PC-9 (cell line): Measurements from ENCODE around the gene FAM43A. TPM values are rescaled to one million over a fixed set of nuclear protein-coding genes. Genes with fewer than 3 reads are reported as not detected.

Experiments
- BruUV-seq: library from RNA; stranded (reverse); fragments of 400-500 nt; replicated peaks from 2 replicates; lab custom pipeline; 2021; lab: Mats Ljungman, UMichigan
- CTCF ChIA-PET: fragments of 300-600 bp; sonication (Branson Sonifier 250); formaldehyde crosslinking; loops from one replicate; lab custom pipeline; 2022; ENCODE audit warnings: antibody characterized with exemption; lab: Charles Lee
- POLR2A ChIA-PET: fragments of 300-600 bp; sonication (Branson Sonifier 250); formaldehyde crosslinking; loops from one replicate; lab custom pipeline; 2022; ENCODE audit warnings: antibody characterized with exemption; ENCODE audit not compliant: unreplicated experiment; lab: Charles Lee
- DNase-seq, 2 experiments: peaks; one replicate each; pipeline versions ENCODE4 v3.0.0 to v3.0.0-alpha.2; 2015 to 2022; ENCODE audit warnings: mixed read lengths in 1 of 2
- H2AFZ ChIP-seq: fragments of 200-600 bp; sonication (generic); 2 replicates; pipeline ENCODE4 v1.8.1; 2017; ENCODE audit warnings: antibody characterized with exemption
- H3F3A ChIP-seq: fragments of 200-600 bp; sonication (generic); 2 replicates; pipeline ENCODE4 v1.8.1; 2017; ENCODE audit warnings: antibody characterized with exemption, mild to moderate bottlenecking, low read depth; ENCODE audit not compliant: insufficient read depth
- H3K27ac ChIP-seq: fragments of 200-600 bp; sonication (generic); 2 replicates; pipeline ENCODE4 v1.6.1; 2016; ENCODE audit warnings: mixed run types
- H3K27me3 ChIP-seq: fragments of 200-600 bp; sonication (generic); 2 replicates; pipeline ENCODE4 v1.6.1; 2016; ENCODE audit warnings: low read depth, mixed run types; ENCODE audit not compliant: insufficient read depth
- H3K36me3 ChIP-seq: fragments of 200-600 bp; sonication (generic); 2 replicates; pipeline ENCODE4 v1.6.1; 2016; ENCODE audit warnings: low read depth, mixed run types
- H3K4me1 ChIP-seq: fragments of 200-600 bp; sonication (generic); replicated peaks from 2 replicates; pipeline ENCODE4 v1.6.1; 2016; ENCODE audit warnings: mixed run types; ENCODE audit not compliant: insufficient read depth
- H3K4me2 ChIP-seq: fragments of 200-600 bp; sonication (generic); 2 replicates; pipeline ENCODE4 v1.6.1; 2017; ENCODE audit warnings: mixed run types
- H3K4me3 ChIP-seq: fragments of 200-600 bp; sonication (generic); 2 replicates; pipeline ENCODE4 v1.6.1; 2016; ENCODE audit warnings: mixed run types
- H3K79me2 ChIP-seq: fragments of 200-600 bp; sonication (generic); 2 replicates; pipeline ENCODE4 v1.6.1; 2017; ENCODE audit warnings: low read depth, mixed run types
- H3K9me2 ChIP-seq: fragments of 200-600 bp; sonication (generic); 2 replicates; pipeline ENCODE4 v1.8.1; 2017; ENCODE audit warnings: mild to moderate bottlenecking; ENCODE audit not compliant: insufficient read depth
- H3K9me3 ChIP-seq: fragments of 200-600 bp; sonication (generic); 2 replicates; pipeline ENCODE4 v1.8.1; 2016; ENCODE audit warnings: low read depth; ENCODE audit not compliant: insufficient read depth
- H4K20me1 ChIP-seq: fragments of 200-600 bp; sonication (generic); 2 replicates; pipeline ENCODE4 v1.8.1; 2017; ENCODE audit not compliant: insufficient read depth
- EZH2 ChIP-seq: fragments of 200-600 bp; sonication (generic); IDR thresholded peaks from 2 replicates; pipeline ENCODE4 v1.8.0; 2017; ENCODE audit warnings: antibody characterized with exemption, low read depth
- intact Hi-C: fragments of 100-400 bp; cut with micrococcal nuclease; formaldehyde crosslinking; loops from one replicate; pipeline ENCODE4 v1.10.0; 2022; ENCODE audit not compliant: unreplicated experiment
- total RNA-seq: library from RNA; stranded (reverse); gene quantifications from 2 replicates; pipeline ENCODE4 v1.2.3, GENCODE V29; 2021
- TF ChIP-seq, protein P1 (sequence below): fragments of 200-600 bp; sonication (generic); conservative IDR thresholded peaks from 2 replicates; pipeline ENCODE4 v1.6.1; 2017; ENCODE audit warnings: mixed run types, antibody characterized with exemption, mild to moderate bottlenecking, moderate library complexity

The FAM43A gene
- total RNA-seq, 1 experiment from 2014 or later = 8.8 TPM

DNA sequence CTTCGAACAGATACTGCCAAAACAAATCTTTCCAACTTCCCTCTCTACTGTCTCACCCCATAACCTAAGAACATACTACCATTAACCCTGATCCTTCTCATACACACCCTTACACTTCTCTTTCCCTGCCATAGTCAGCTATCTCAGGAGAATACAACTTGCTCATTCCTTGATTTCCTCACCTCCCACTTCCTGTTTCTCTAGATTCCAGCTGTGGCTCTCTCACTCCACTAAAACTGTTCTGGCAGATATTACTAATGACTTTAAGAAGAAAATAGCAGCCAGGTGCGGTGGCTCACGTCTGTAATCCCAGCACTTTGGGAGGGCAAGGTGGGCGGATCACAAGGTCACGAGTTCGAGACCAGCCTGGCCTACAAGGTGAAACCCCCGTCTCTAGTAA, 18.3 kb upstream of the FAM43A start:
- H3K4me2 ChIP-seq = no peak overlapping the region
- no peaks in the 10 kb centered on the region for H3K27me3 ChIP-seq
- intact Hi-C loops = no loop called here
- ChIA-PET POLR2A (interaction anchor here (0.6 kb wide), 1 partner anchor 74 kb away, joined by 3 read pairs; no protein-coding TSS in a partner anchor), CTCF (interaction anchor here (0.6 kb wide), 1 partner anchor 74 kb away, joined by 3 read pairs; no protein-coding TSS in a partner anchor)
- H3K9me2 ChIP-seq = no peaks in the 10 kb centered on the region
- no peak overlapping the region for H3K4me3 ChIP-seq
- peaks cover 12% of the 10 kb centered on the region for H3K36me3 ChIP-seq
- H4K20me1 ChIP-seq = peaks cover 15% of the 10 kb centered on the region
- BruUV-seq = no TSS peak
- TF ChIP-seq, protein P1, sequence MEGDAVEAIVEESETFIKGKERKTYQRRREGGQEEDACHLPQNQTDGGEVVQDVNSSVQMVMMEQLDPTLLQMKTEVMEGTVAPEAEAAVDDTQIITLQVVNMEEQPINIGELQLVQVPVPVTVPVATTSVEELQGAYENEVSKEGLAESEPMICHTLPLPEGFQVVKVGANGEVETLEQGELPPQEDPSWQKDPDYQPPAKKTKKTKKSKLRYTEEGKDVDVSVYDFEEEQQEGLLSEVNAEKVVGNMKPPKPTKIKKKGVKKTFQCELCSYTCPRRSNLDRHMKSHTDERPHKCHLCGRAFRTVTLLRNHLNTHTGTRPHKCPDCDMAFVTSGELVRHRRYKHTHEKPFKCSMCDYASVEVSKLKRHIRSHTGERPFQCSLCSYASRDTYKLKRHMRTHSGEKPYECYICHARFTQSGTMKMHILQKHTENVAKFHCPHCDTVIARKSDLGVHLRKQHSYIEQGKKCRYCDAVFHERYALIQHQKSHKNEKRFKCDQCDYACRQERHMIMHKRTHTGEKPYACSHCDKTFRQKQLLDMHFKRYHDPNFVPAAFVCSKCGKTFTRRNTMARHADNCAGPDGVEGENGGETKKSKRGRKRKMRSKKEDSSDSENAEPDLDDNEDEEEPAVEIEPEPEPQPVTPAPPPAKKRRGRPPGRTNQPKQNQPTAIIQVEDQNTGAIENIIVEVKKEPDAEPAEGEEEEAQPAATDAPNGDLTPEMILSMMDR = no peak
- no peak for TF ChIP-seq EZH2
- H3K9me3 ChIP-seq = no peaks in the 10 kb centered on the region
- peaks cover 26% of the 10 kb centered on the region for H3K79me2 ChIP-seq
- H3K27ac ChIP-seq = no peak overlapping the region
- no peak for DNase-seq
- H3F3A ChIP-seq = no peaks in the 10 kb centered on the region
- peaks cover 13% of the 10 kb centered on the region; the same call in 1 of the 2 replicates for H3K4me1 ChIP-seq
- H2AFZ ChIP-seq = no peak overlapping the region

DNA sequence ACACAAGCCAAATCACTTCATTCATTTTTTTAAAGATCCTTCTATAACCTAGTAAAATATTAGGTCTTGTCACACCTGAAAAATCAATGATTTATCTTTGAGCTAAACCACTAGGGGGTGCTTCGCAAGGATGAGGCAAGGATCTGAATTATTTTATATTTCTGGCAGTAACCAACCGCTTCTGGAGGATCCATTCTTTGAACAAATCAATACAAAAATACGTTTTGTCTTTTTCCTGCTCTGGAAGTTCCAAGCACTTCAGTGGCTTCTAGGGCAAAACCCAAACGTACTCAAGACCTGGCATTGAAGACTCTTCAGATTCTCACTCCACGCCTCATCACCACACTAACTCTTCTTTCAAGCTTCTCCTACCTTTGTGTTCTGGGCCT, 14.2 kb upstream of the FAM43A start:
- POLR2A ChIA-PET = interaction anchor here (0.6 to 1.1 kb wide), 4 partner anchors 187 to 741 kb away, joined by 4 read pairs; no protein-coding TSS in a partner anchor
- H3K4me1 ChIP-seq = peaks cover 13% of the 10 kb centered on the region; the same call in 1 of the 2 replicates
- intact Hi-C loops = loop anchor here (1.0 to 5.0 kb wide), 4 partner anchors 339 to 851 kb away; no protein-coding TSS in a partner anchor

More for the DNA sequence above, 14.2 kb upstream of the FAM43A start:
- H4K20me1 ChIP-seq = peaks cover 15% of the 10 kb centered on the region
- TF ChIP-seq EZH2 = no peak
- TF ChIP-seq, protein P1 = peak; percentile 76
- peak overlapping the region; percentile 95 for H3K4me2 ChIP-seq
- CTCF ChIA-PET = interaction anchor here (0.5 to 2.9 kb wide), 11 partner anchors 11 to 871 kb away, joined by 3 to 14 read pairs (median 3); partner anchors contain the start of gene XXYLT1
- peak in 1 of 2 experiments; percentile 29 for DNase-seq
- no peaks in the 10 kb centered on the region for H3F3A ChIP-seq
- peaks cover 26% of the 10 kb centered on the region for H3K79me2 ChIP-seq
- no peaks in the 10 kb centered on the region for H3K9me3 ChIP-seq
- BruUV-seq = TSS peak; percentile 77
- H3K36me3 ChIP-seq = peaks cover 2% of the 10 kb centered on the region; the same call in 1 of the 2 replicates
- H3K9me2 ChIP-seq = no peaks in the 10 kb centered on the region
- H3K4me3 ChIP-seq = peak overlapping the region; percentile 99
- peak overlapping the region; percentile 92 for H2AFZ ChIP-seq
- H3K27me3 ChIP-seq = no peaks in the 10 kb centered on the region
- H3K27ac ChIP-seq = peak overlapping the region; percentile 88
